EL (cell line): ENCODE results near the gene TSHZ2.
"Not testable (repeated sequence)": the region's sequence is repeated elsewhere in the genome, so short reads cannot be mapped to it uniquely, and the experiment has no call there.

Source experiments
- DNase-seq: peaks from one replicate; pipeline ENCODE4 v3.0.0-alpha.2; 2016

TSHZ2 gene

GRCh38 chr20:52999040-52999439 lies 26.9 kb downstream of the TSHZ2 start:
- no peak for DNase-seq

DNA sequence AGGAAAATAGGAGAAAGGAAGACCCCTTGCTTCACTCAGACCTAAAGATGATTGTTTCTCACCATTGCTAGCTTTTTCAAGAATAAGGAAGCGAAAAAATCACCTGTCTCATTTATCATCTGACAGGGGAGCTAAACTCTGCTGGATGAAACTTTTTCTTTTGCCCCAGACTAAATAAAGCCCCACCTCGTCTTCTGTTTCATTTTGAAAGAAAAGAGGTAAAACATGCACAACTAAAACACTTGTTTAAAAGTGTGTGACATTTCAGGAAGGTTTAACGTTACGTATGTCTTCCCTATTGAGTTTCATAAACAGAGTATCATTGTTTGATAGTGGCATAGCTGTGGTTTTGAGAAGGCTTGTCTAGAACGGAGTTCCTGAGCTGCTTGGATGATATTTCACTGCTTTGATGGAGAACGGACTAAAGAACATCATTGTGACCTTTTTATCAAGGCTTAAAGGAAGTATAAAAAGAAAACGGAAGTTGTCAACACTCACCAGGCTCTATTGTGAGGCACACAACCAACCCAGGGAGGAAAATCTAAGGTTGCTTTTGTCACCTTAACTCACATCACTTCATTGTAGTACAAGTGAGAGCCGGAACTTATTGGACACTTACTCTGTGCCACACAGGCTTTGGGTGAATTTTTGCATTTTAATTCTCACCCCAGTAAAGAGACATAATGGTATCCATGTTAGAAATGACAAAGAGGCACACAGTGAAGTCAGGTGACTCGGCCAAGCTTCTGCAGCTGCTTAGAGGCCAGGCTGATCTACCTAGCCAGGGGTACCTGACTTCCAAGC lies 29.5 kb downstream of the TSHZ2 start:
- no peak for DNase-seq

DNA sequence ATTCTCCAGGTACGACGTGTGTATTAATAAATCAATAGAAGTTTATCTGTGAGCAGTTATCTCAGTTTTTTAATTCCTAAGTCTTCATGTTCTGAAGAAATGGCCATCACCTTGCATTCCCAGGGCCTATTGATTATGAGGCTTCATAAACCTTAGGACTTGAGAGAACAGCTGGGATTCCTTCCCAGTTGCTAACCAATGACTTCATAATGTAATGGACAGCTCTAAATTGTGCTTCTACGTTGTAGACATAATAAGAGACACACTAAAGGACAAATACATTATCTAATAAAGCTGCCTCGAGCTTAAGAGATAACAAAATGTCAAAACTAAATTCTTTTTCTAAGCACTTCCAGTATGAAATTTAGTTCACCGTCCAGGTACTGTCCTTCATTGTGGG lies 30.6 kb downstream of the TSHZ2 start:
- no peak for DNase-seq

DNA sequence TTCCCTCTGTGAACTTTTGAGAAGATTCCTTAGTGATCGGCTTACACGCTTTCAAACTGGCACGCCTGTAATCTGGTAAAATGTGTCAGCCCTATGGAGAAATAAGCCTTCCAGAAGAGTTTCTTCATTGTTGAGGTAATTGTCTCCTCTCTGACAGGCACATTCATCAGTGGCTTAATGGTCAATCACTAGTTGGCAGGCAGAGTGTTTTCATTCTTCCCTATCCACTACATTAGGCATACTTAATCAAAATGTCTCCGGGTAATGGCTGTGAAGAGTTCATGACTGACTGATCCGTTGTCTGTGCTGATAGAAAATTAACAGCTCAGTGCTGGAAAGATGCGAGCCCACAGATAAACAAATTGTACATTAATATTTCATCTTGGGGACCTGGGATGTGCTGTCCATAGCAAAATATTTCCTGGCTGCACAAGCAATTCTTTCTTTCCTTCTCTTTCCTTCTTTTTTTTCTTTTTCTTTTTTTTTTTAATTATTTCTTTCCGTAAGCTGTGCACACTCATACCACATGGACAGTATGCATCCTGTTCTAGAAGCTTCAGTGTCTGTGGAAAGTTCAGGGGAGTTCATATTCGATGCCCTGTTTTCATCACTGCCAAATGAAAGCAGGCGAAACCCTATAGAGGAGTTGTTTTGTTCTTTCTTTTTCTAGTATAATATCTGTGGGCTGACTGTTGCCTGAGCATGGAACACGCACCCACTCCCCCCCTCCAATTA lies 31.4 kb downstream of the TSHZ2 start:
- DNase-seq: no peak

- DNase-seq: no peak
These were observed 32.2 kb downstream of the TSHZ2 start for GRCh38 chr20:53004267-53004813.

GRCh38 chr20:53009979-53010735 lies 38.0 kb downstream of the TSHZ2 start:
- no peak for DNase-seq

- DNase-seq: no peak
These were observed 39.5 kb downstream of the TSHZ2 start for GRCh38 chr20:53011640-53012039.

GRCh38 chr20:53013183-53013582 lies 41.0 kb downstream of the TSHZ2 start:
- DNase-seq: no peak

GRCh38 chr20:53013847-53014246 lies 41.7 kb downstream of the TSHZ2 start:
- DNase-seq: no peak

DNA sequence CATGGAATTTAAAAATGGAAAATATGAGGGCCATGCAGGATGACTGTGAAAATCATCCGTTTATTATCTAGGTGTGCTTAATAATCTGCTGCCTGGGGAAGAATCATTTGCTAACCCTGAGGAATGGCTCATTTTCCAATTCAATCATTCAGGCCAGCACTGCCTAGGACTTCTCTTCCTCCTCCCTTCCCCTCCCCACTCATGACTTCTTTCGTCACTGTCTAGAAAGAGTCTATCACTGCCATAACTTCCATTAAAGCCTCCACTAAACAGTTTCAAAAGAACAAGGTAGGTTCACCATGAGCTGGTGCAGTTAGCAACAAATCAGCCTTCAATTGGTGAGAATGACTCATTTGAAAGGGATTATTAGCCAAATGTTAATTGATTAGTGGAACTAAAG lies 43.9 kb downstream of the TSHZ2 start:
- DNase-seq: no peak

GRCh38 chr20:53016534-53017042 lies 44.4 kb downstream of the TSHZ2 start:
- no peak for DNase-seq

GRCh38 chr20:53017206-53017605 lies 45.0 kb downstream of the TSHZ2 start:
- no peak for DNase-seq

DNA sequence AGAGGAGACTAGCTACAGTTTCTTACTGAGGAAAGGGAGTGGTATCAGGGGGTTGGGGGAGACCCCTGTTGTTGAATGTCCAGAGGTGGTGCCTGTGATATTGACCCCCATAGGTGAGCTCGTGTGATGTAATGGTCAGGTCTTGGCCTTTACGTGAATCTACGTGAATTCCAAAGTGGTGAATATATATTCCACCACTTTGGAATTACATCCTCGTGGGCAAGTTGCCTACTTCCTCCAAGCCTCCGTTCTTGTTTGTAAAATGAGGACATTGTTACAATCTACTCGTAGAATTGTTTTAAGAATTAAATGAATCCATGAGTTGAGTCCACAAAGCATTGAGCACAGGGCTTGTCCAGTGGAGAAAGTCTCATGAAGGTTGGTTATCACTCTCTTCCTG lies 47.3 kb downstream of the TSHZ2 start:
- DNase-seq: no peak

GRCh38 chr20:53020376-53020775 lies 48.2 kb downstream of the TSHZ2 start:
- DNase-seq: no peak

GRCh38 chr20:53020834-53021233 lies 48.7 kb downstream of the TSHZ2 start:
- DNase-seq: no peak

- DNase-seq: no peak
These were observed 49.8 kb downstream of the TSHZ2 start for GRCh38 chr20:53021934-53022333.

GRCh38 chr20:53023732-53024520 lies 51.8 kb downstream of the TSHZ2 start:
- no peak for DNase-seq

- DNase-seq: not testable (repeated sequence)
These were observed 52.5 kb downstream of the TSHZ2 start for GRCh38 chr20:53024653-53025052.

DNA sequence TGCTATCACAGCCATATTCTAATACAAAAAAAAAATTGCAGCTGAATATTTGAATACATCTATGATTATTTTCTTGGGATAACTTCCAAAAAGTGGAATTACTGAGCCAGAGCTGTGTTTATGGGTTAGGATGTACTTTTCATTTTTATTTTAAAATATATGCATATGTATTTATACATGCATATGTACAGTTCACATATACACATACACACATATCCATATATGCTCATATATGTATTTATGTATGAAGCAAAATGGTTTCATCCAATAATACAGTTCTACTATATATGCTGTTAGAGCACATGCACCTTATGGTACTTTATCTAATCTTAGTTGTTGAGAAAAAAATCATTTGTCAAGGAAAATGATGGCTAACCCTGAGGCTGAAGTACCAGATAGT lies 54.9 kb downstream of the TSHZ2 start:
- DNase-seq: no peak

GRCh38 chr20:53028337-53029007 lies 56.3 kb downstream of the TSHZ2 start:
- no peak for DNase-seq

GRCh38 chr20:53030061-53030460 lies 57.9 kb downstream of the TSHZ2 start:
- DNase-seq: no peak

GRCh38 chr20:53032046-53032445 lies 59.9 kb downstream of the TSHZ2 start:
- DNase-seq: no peak
